MCF 10A (cell line): ENCODE results near the gene NGF. TPM values are rescaled to one million over a fixed set of nuclear protein-coding genes. Genes with fewer than 3 reads are reported as not detected.

ENCODE experiments used
- BruUV-seq: library from RNA; stranded (reverse); fragments of 400-500 nt; replicated peaks from 2 replicates; lab custom pipeline; 2021; lab: Mats Ljungman, UMichigan
- CTCF ChIA-PET: fragments of 300-600 bp; sonication (Branson Sonifier 250); formaldehyde crosslinking; extraction: SDS; loops from one replicate; lab custom pipeline; 2021; ENCODE audit warnings: antibody characterized with exemption, inconsistent platforms; lab: Yijun Ruan, JAX
- POLR2A ChIA-PET: fragments of 300-600, 350-650 bp; sonication (Branson Sonifier 250); formaldehyde crosslinking; extraction: SDS; loops from one replicate; lab custom pipeline; 2020; ENCODE audit warnings: antibody characterized with exemption, inconsistent platforms; lab: Yijun Ruan, JAX
- DNase-seq: peaks from one replicate; pipeline ENCODE4 v3.0.0-alpha.2; 2018; ENCODE audit not compliant: unreplicated experiment
- H3K27ac Mint-ChIP-seq: one replicate; pipeline ENCODE4 v1.8.0; 2022; ENCODE audit warnings: mild to moderate bottlenecking, low read depth, mixed read lengths; ENCODE audit not compliant: unreplicated experiment
- H3K27me3 Mint-ChIP-seq: one replicate; pipeline ENCODE4 v1.8.0; 2022; ENCODE audit warnings: mixed read lengths; ENCODE audit not compliant: insufficient read depth, unreplicated experiment
- H3K36me3 Mint-ChIP-seq: one replicate; pipeline ENCODE4 v1.8.0; 2022; ENCODE audit warnings: mild to moderate bottlenecking, moderate library complexity, mixed read lengths; ENCODE audit not compliant: insufficient read depth, unreplicated experiment
- H3K4me1 Mint-ChIP-seq: one replicate; pipeline ENCODE4 v1.8.0; 2022; ENCODE audit warnings: mixed read lengths; ENCODE audit not compliant: insufficient read depth, unreplicated experiment
- H3K4me3 Mint-ChIP-seq: one replicate; pipeline ENCODE4 v1.8.0; 2022; ENCODE audit warnings: mild to moderate bottlenecking, moderate library complexity, mixed read lengths; ENCODE audit not compliant: unreplicated experiment
- H3K9me3 Mint-ChIP-seq: one replicate; pipeline ENCODE4 v1.8.0; 2022; ENCODE audit warnings: mixed read lengths; ENCODE audit not compliant: unreplicated experiment
- intact Hi-C: fragments of 100-400 bp; cut with micrococcal nuclease; formaldehyde crosslinking; loops from 2 replicates; pipeline ENCODE4 v1.14.1; 2022
- total RNA-seq: library from RNA; stranded (reverse); gene quantifications from 2 replicates; pipeline ENCODE4 v1.2.3, GENCODE V29; 2022
- TF ChIP-seq, protein P1 (sequence below): fragments of 200-600 bp; IDR thresholded peaks from one replicate; pipeline ENCODE4 v1.8.0; 2022; ENCODE audit warnings: antibody characterized with exemption, mild to moderate bottlenecking; ENCODE audit not compliant: unreplicated experiment

NGF gene
- total RNA-seq, 1 experiment from 2014 or later = 1.1 TPM

DNA sequence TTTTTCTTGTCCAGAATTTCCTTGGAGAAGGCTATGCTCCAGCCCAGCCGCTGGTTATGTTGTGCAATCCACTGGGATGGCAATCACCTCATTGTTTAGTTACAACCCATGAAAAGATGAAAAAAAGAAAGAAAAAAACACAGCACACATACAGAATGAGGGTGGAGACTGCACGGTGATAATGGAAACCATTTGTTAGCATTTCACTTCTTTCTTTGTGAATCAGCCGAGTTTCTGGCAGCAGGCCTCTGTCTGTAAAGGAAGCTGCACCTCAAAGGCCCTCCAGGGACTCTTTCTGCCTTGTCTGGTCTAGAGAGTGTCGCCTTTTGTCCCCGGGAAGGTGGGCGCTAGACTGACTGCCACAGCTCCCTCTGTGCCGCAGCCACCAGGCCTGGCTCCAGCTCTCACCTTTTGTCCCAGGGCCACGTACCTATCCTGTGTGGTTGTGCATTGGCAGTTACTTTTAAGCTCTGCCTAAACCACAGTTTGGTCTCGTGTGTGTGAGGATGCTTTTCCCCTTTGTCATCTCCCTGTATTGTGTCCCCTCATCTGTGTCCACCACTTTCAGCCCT is 35.6 kb downstream of the NGF start:
- Mint-ChIP-seq H3K4me1 (peaks cover 38% of the 10 kb centered on the region), H3K36me3 (no peaks in the 10 kb centered on the region)

DNA sequence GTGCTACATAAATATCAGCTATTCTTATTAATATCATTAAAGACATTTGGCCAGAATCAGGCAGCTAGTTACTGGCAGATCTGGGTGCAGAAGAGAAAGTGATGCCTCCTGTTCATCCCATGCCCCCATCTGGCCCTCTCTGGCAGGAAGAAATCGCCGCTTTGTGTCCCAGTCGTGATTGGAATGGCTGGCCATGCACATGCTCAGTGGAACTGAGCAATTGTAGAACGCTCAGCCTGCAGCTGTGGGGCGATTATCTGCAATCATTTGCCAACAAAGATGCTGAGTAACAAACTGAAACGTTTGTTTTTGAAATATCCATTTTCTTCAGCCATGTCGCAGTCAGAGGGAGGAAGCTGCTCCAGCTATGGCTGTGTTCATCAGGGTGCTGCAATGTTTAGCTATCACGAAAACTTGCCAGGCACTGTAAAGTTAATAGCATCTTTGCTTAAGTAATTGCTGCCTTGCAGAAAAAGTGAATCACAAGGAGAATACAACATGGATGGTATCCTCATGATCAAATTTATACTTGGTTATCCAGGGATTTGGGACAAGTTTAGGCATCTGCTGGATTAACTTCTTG is 36.5 kb downstream of the NGF start:
- intact Hi-C loops = no loop called here
- DNase-seq = no peak
- TF ChIP-seq, protein P1, sequence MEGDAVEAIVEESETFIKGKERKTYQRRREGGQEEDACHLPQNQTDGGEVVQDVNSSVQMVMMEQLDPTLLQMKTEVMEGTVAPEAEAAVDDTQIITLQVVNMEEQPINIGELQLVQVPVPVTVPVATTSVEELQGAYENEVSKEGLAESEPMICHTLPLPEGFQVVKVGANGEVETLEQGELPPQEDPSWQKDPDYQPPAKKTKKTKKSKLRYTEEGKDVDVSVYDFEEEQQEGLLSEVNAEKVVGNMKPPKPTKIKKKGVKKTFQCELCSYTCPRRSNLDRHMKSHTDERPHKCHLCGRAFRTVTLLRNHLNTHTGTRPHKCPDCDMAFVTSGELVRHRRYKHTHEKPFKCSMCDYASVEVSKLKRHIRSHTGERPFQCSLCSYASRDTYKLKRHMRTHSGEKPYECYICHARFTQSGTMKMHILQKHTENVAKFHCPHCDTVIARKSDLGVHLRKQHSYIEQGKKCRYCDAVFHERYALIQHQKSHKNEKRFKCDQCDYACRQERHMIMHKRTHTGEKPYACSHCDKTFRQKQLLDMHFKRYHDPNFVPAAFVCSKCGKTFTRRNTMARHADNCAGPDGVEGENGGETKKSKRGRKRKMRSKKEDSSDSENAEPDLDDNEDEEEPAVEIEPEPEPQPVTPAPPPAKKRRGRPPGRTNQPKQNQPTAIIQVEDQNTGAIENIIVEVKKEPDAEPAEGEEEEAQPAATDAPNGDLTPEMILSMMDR = no peak
- Mint-ChIP-seq H3K4me3 (no peak overlapping the region), H3K36me3 (no peaks in the 10 kb centered on the region), H3K9me3 (peaks cover 7% of the 10 kb centered on the region), H3K27ac (peak overlapping the region; percentile 52), H3K4me1 (peaks cover 38% of the 10 kb centered on the region), H3K27me3 (no peaks in the 10 kb centered on the region)
- ChIA-PET CTCF (interaction anchor here (0.7 to 1.5 kb wide), 6 partner anchors 8 to 250 kb away, joined by 3 to 4 read pairs (median 3); no protein-coding TSS in a partner anchor), POLR2A (interaction anchor here (0.7 to 2.1 kb wide), 7 partner anchors 8 to 130 kb away, joined by 3 to 6 read pairs (median 4); no protein-coding TSS in a partner anchor)
- no TSS peak for BruUV-seq

More for the DNA sequence above, 35.6 kb downstream of the NGF start:
- peak; percentile 30 for DNase-seq
- ChIA-PET POLR2A (interaction anchor here (0.6 to 2.1 kb wide), 9 partner anchors 9 to 1031 kb away, joined by 3 to 6 read pairs (median 5); no protein-coding TSS in a partner anchor), CTCF (interaction anchor here (0.6 to 1.5 kb wide), 4 partner anchors 15 to 251 kb away, joined by 3 to 4 read pairs (median 3); no protein-coding TSS in a partner anchor)
- H3K27me3 Mint-ChIP-seq = no peaks in the 10 kb centered on the region
- TF ChIP-seq, protein P1 = no peak
- peaks cover 7% of the 10 kb centered on the region for H3K9me3 Mint-ChIP-seq
- peak overlapping the region; percentile 52 for H3K27ac Mint-ChIP-seq
- intact Hi-C loops = no loop called here
- no TSS peak for BruUV-seq
- H3K4me3 Mint-ChIP-seq = no peak overlapping the region

DNA sequence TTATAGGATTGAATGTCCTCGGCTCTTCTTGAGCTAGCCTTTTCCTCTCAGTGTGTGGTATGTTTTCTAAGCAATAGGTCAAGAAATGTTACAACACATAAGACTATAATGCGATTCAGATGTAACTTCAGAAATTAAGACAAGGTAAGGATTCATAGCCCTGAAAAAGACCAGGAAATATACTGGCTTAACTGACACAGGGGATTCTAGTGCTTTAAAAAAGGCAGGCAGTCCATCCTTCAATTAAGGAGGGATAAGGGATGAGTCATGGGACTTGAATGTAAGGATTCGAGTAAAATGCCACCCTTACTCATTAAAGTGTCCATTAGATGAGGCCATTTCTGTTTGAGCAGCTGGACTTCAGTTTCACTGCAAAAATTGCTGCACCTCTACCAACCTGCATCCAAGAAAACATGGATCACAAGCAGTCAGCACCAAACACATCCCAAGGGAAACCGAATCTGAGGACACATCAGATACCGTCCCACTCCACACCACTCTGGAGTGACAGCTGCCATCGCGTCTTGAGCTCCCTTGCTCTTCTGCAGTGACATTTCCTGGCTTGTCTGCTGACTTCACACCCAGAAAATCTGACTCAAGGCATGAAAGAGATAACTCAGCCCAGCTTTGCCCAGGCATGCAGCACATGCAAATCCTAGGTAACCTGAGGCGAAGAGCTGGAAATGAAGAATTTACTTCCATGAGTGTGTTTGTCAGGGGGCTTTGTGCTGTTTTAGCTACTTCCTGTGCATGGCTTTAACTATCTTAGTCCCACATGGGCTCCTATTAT is 37.8 kb downstream of the NGF start:
- no peaks in the 10 kb centered on the region for H3K27me3 Mint-ChIP-seq
- peaks cover 38% of the 10 kb centered on the region for H3K4me1 Mint-ChIP-seq
- no peaks in the 10 kb centered on the region for H3K36me3 Mint-ChIP-seq
- H3K9me3 Mint-ChIP-seq = peaks cover 7% of the 10 kb centered on the region
- no peak overlapping the region for H3K4me3 Mint-ChIP-seq
- TF ChIP-seq, protein P1 = no peak
- H3K27ac Mint-ChIP-seq = peak overlapping the region; percentile 54
- TSS peak; percentile 40 for BruUV-seq
- ChIA-PET POLR2A (interaction anchor here (0.5 to 2.0 kb wide), 9 partner anchors 18 to 158 kb away, joined by 3 to 4 read pairs (median 3); partner anchors contain the start of gene NGF), CTCF (interaction anchor here (0.9 to 1.3 kb wide), 4 partner anchors 9 to 169 kb away, joined by 3 to 4 read pairs (median 3); no protein-coding TSS in a partner anchor)
- intact Hi-C loops = no loop called here
- peak; percentile 61 for DNase-seq
